Measurements from ENCODE around the gene DYNC1I1.

- peak; percentile 71 for TF ChIP-seq CTCF (conservative IDR thresholded peaks at IDR 0.05; ENCODE audit: low read length)
- no peak for TF ChIP-seq EZH2phosphoT487 (IDR thresholded peaks at IDR 0.05; ENCODE audit: borderline replicate concordance)
Observed at GRCh38 chr7:95840953-95841950, 68.9 kb downstream of the DYNC1I1 start.

Data from Loucy (cell line).